Activated naive CD4-positive, alpha-beta T cell treated with anti-CD3 and anti-CD28 coated beads, Interleukin-2, amount 10 ng/mL, durations not matched to agents 7 days and 5 days (primary cell): Measurements from ENCODE around the gene EEF1AKMT2.
"Not testable (repeated sequence)": the region's sequence is repeated elsewhere in the genome, so short reads cannot be mapped to it uniquely, and the experiment has no call there.

Source experiments
- CTCF ChIA-PET: fragments of 350-600 bp; sonication (Branson Sonifier 250); formaldehyde crosslinking; loops from one replicate; lab custom pipeline; 2021; ENCODE audit warnings: antibody characterized with exemption; lab: Charles Lee
- DNase-seq: peaks from one replicate; pipeline ENCODE4 v3.0.0-alpha.2; 2020
- H3K27ac Mint-ChIP-seq: one replicate; pipeline ENCODE4 v1.8.0; 2021; ENCODE audit warnings: mild to moderate bottlenecking, moderate library complexity, mixed read lengths
- H3K27me3 Mint-ChIP-seq: one replicate; pipeline ENCODE4 v1.8.0; 2021; ENCODE audit warnings: mild to moderate bottlenecking, mixed read lengths
- H3K36me3 Mint-ChIP-seq: one replicate; pipeline ENCODE4 v1.8.0; 2021; ENCODE audit warnings: mixed read lengths
- H3K4me1 Mint-ChIP-seq: one replicate; pipeline ENCODE4 v1.8.0; 2021; ENCODE audit warnings: mixed read lengths
- H3K4me3 Mint-ChIP-seq: one replicate; pipeline ENCODE4 v1.8.0; 2021; ENCODE audit warnings: mild to moderate bottlenecking, moderate library complexity, mixed read lengths
- H3K9me3 Mint-ChIP-seq: one replicate; pipeline ENCODE4 v1.8.0; 2021; ENCODE audit warnings: mixed read lengths

The EEF1AKMT2 gene

GRCh38 chr10:124746992-124747391 lies 44.7 kb downstream of the EEF1AKMT2 start:
- Mint-ChIP-seq H3K4me1 (peaks cover 41% of the 10 kb centered on the region), H3K9me3 (no peaks in the 10 kb centered on the region), H3K36me3 (peaks cover 23% of the 10 kb centered on the region), H3K4me3 (no peak overlapping the region), H3K27me3 (no peaks in the 10 kb centered on the region), H3K27ac (no peak overlapping the region)
- CTCF ChIA-PET = interaction anchor here (0.7 to 3.6 kb wide), 5 partner anchors 9 to 216 kb away, joined by 3 to 21 read pairs (median 4); no protein-coding TSS in a partner anchor
- DNase-seq = no peak

GRCh38 chr10:124746447-124746846 lies 45.2 kb downstream of the EEF1AKMT2 start:
- not testable (repeated sequence) for H3K9me3 Mint-ChIP-seq, H3K27me3 Mint-ChIP-seq, DNase-seq, H3K27ac Mint-ChIP-seq, H3K4me3 Mint-ChIP-seq
- peaks cover 46% of the 10 kb centered on the region for H3K4me1 Mint-ChIP-seq
- H3K36me3 Mint-ChIP-seq = peaks cover 19% of the 10 kb centered on the region
- CTCF ChIA-PET = interaction anchor here (1.0 to 3.6 kb wide), 6 partner anchors 10 to 214 kb away, joined by 3 to 21 read pairs (median 4); no protein-coding TSS in a partner anchor

GRCh38 chr10:124745673-124746072 lies 46.0 kb downstream of the EEF1AKMT2 start:
- CTCF ChIA-PET = interaction anchor here (0.7 to 3.6 kb wide), 8 partner anchors 40 to 213 kb away, joined by 3 to 21 read pairs (median 4); no protein-coding TSS in a partner anchor
- Mint-ChIP-seq H3K27me3 (no peaks in the 10 kb centered on the region), H3K4me3 (peak overlapping the region; percentile 78), H3K36me3 (peaks cover 19% of the 10 kb centered on the region), H3K9me3 (no peaks in the 10 kb centered on the region), H3K27ac (no peak overlapping the region), H3K4me1 (peaks cover 54% of the 10 kb centered on the region)
- no peak for DNase-seq

GRCh38 chr10:124745252-124745651 lies 46.4 kb downstream of the EEF1AKMT2 start:
- CTCF ChIA-PET = interaction anchor here (1.0 to 3.6 kb wide), 6 partner anchors 40 to 213 kb away, joined by 3 to 21 read pairs (median 4); no protein-coding TSS in a partner anchor
- Mint-ChIP-seq H3K9me3 (no peaks in the 10 kb centered on the region), H3K36me3 (peaks cover 17% of the 10 kb centered on the region), H3K4me1 (peaks cover 55% of the 10 kb centered on the region), H3K27ac (peak overlapping the region; percentile 81), H3K4me3 (peak overlapping the region; percentile 78), H3K27me3 (no peaks in the 10 kb centered on the region)
- no peak for DNase-seq

- peaks cover 22% of the 10 kb centered on the region for H3K36me3 Mint-ChIP-seq
- H3K27me3 Mint-ChIP-seq = peaks cover 8% of the 10 kb centered on the region
- H3K9me3 Mint-ChIP-seq = no peaks in the 10 kb centered on the region
- peaks cover 57% of the 10 kb centered on the region for H3K4me1 Mint-ChIP-seq
- H3K27ac Mint-ChIP-seq = peak within 1 kb of the TSS; percentile 94
- DNase-seq = peak; percentile 84
- H3K4me3 Mint-ChIP-seq = peak within 1 kb of the TSS; percentile 97
- CTCF ChIA-PET = interaction anchor here (1.0 to 3.6 kb wide), 5 partner anchors 39 to 212 kb away, joined by 3 to 21 read pairs (median 4); no protein-coding TSS in a partner anchor
Observed at GRCh38 chr10:124744102-124745050, 47.3 kb downstream of the EEF1AKMT2 start, which contains the start of gene FAM53B. Gene FAM53B (minus strand): TSS chr10:124744378. CDS start chr10:124706713, 37,665 bp downstream.

GRCh38 chr10:124743191-124744101 lies 48.2 kb downstream of the EEF1AKMT2 start:
- H3K4me3 Mint-ChIP-seq = peak overlapping the region; percentile 97
- H3K27me3 Mint-ChIP-seq = peaks cover 14% of the 10 kb centered on the region
- CTCF ChIA-PET = interaction anchor here (0.6 to 4.6 kb wide), 7 partner anchors 9 to 95 kb away, joined by 3 to 60 read pairs (median 4); no protein-coding TSS in a partner anchor
- peaks cover 58% of the 10 kb centered on the region for H3K4me1 Mint-ChIP-seq
- DNase-seq = peak; percentile 54
- peaks cover 28% of the 10 kb centered on the region for H3K36me3 Mint-ChIP-seq
- peak overlapping the region; percentile 94 for H3K27ac Mint-ChIP-seq
- no peaks in the 10 kb centered on the region for H3K9me3 Mint-ChIP-seq

- H3K27me3 Mint-ChIP-seq = peaks cover 15% of the 10 kb centered on the region
- H3K9me3 Mint-ChIP-seq = no peaks in the 10 kb centered on the region
- DNase-seq = no peak
- peaks cover 22% of the 10 kb centered on the region for H3K36me3 Mint-ChIP-seq
- CTCF ChIA-PET = interaction anchor here (0.6 to 4.6 kb wide), 22 partner anchors 8 to 212 kb away, joined by 3 to 60 read pairs (median 8); no protein-coding TSS in a partner anchor
- peak overlapping the region; percentile 97 for H3K4me3 Mint-ChIP-seq
- H3K27ac Mint-ChIP-seq = peak overlapping the region; percentile 79
- H3K4me1 Mint-ChIP-seq = peaks cover 63% of the 10 kb centered on the region
Observed at GRCh38 chr10:124742413-124743190, 49.1 kb downstream of the EEF1AKMT2 start.

- Mint-ChIP-seq H3K36me3 (peaks cover 23% of the 10 kb centered on the region), H3K4me3 (peak overlapping the region; percentile 97), H3K27me3 (peaks cover 15% of the 10 kb centered on the region), H3K4me1 (peaks cover 69% of the 10 kb centered on the region), H3K27ac (peak overlapping the region; percentile 82), H3K9me3 (no peaks in the 10 kb centered on the region)
- peak; percentile 56 for DNase-seq
- CTCF ChIA-PET = interaction anchor here (0.6 to 4.6 kb wide), 45 partner anchors 10 to 212 kb away, joined by 3 to 60 read pairs (median 5); partner anchors contain the start of gene ABRAXAS2
Observed at GRCh38 chr10:124741922-124742412, 49.7 kb downstream of the EEF1AKMT2 start.

GRCh38 chr10:124741281-124741921 lies 50.3 kb downstream of the EEF1AKMT2 start:
- Mint-ChIP-seq H3K27me3 (peaks cover 15% of the 10 kb centered on the region), H3K36me3 (peaks cover 23% of the 10 kb centered on the region), H3K27ac (peak overlapping the region; percentile 82), H3K9me3 (no peaks in the 10 kb centered on the region), H3K4me3 (peak overlapping the region; percentile 72), H3K4me1 (peaks cover 74% of the 10 kb centered on the region)
- CTCF ChIA-PET = interaction anchor here (0.6 to 4.6 kb wide), 46 partner anchors 9 to 215 kb away, joined by 3 to 60 read pairs (median 4); partner anchors contain the start of gene ABRAXAS2
- peak; percentile 84 for DNase-seq

- Mint-ChIP-seq H3K4me3 (peak overlapping the region; percentile 72), H3K9me3 (no peaks in the 10 kb centered on the region), H3K4me1 (peaks cover 81% of the 10 kb centered on the region), H3K36me3 (peaks cover 28% of the 10 kb centered on the region), H3K27ac (peak overlapping the region; percentile 82), H3K27me3 (peaks cover 15% of the 10 kb centered on the region)
- no peak for DNase-seq
- CTCF ChIA-PET = interaction anchor here (0.6 to 4.6 kb wide), 41 partner anchors 8 to 214 kb away, joined by 3 to 60 read pairs (median 5); partner anchors contain the start of gene ABRAXAS2
Observed at GRCh38 chr10:124740369-124741280, 51.1 kb downstream of the EEF1AKMT2 start.

GRCh38 chr10:124739986-124740368 lies 51.7 kb downstream of the EEF1AKMT2 start:
- DNase-seq = no peak
- peaks cover 15% of the 10 kb centered on the region for H3K27me3 Mint-ChIP-seq
- H3K4me1 Mint-ChIP-seq = peaks cover 81% of the 10 kb centered on the region
- H3K4me3 Mint-ChIP-seq = peak overlapping the region; percentile 2
- CTCF ChIA-PET = interaction anchor here (0.5 to 4.6 kb wide), 8 partner anchors 21 to 210 kb away, joined by 3 to 60 read pairs (median 12); no protein-coding TSS in a partner anchor
- peak overlapping the region; percentile 50 for H3K27ac Mint-ChIP-seq
- H3K36me3 Mint-ChIP-seq = peaks cover 26% of the 10 kb centered on the region
- no peaks in the 10 kb centered on the region for H3K9me3 Mint-ChIP-seq
